GM19455 (cell line): ENCODE results near the gene CERS6.

Experiments
- ATAC-seq: cut with Tn5 transposase; IDR thresholded peaks from one replicate; pipeline ENCODE4 v1.9.1; 2021; ENCODE audit not compliant: unreplicated experiment

Gene CERS6

DNA sequence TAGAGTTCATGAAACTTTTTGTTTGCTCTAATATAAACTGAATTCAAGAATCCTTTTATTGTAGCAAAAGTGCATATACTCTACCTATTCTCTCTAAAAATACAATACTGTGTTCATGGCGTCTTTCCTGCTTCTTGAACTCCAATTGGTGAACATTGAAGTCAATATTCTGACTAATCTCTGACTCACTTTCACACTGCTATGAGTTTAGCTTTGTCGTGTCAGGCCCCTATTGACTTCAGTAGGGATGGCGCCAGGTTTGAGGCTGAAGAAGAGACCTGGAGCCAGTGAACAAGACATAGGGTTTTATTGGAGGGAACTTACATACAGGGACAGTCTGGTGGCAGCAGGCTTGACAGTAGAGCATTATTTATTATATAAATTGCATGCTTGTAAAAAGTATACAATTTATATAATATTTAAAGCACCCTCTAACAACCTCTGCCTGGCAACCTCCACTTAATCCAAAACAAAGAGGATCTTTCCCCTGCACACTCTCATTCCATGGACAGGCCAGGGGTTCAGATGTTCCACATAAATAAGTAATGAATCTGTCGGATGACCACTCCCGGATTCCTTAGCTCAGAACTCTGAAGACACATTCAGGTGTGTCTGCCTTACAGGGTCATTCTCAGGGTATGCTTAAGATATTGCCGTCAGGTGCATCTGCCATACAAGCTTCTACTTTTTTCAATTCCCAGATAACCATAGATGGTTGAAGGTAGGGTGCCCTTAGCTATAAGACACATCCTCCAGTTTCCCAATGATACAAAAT lies 141.0 kb downstream of the CERS6 start:
- no peak for ATAC-seq

DNA sequence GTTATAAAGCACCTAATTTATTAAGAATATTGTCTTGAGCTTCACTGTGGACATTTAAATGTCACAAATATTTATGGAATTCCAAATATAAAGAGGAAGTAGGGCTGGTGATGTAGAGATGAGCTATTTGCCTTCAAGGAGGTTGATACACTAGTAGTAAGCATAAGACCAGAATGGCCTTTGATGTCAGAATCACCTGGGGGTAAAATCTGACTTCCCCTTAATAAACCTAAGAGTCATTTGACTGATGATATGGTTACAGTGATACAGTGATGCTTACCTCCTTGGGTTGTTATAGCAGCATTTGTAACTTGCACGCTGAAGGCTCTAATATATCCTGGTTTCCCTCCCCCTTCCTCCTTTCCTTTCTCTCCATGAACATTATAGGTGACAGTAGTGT lies 143.7 kb downstream of the CERS6 start:
- no peak for ATAC-seq

DNA sequence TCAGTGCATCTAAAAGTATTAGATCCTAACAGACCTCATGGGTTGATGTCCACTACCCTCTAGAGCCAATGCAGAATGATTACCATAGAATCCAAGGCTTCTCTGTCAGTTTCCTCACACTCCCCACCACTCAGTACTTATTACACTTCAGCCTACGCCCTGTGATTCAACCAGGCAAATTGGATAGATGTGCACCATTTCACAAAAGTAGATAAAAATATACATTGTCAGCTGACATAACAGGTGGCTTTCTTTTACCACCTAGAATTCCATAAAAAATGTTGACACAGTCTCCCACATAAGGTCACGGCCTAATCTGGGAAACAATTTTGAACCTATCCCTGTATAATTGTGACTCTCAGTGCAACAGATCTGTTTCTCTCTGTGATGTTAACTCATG lies 144.9 kb downstream of the CERS6 start:
- ATAC-seq = no peak

DNA sequence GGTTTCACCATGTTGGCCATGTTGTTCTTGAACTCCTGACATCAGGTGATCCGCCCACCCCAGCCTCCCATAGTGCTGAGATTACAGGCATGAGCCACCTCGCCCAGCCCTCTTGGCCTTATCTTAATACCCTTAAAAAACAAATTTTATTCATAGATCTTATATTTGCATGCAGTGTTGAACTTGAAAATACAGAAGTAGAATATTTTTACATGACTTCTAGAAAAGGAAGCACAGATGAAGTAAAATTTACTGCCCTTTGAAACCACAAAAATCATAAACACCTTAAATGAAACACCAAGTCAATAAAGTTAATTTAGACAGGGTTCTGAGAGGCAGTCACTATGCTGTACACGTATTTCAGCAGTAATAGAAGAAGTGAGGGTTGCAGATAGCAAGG lies 145.7 kb downstream of the CERS6 start:
- peak; percentile 86 for ATAC-seq

DNA sequence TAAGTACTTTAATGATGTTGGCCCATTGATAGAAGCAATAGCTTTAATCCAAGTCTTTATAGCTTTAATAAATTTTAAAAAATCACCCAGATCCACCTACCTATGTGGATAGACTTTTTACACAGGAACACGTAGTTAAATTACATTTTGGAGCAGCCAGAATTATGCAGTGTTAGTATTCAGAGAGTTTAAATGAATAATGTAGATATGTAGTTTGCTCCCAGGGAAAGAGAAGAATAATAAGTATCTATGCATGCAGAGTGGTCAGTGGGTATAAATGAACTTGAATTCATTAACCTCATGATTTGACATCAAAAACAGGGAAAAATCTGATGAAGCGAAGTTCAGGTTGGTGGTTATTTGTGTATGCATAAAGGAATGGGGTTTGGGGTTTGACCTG lies 146.3 kb downstream of the CERS6 start:
- no peak for ATAC-seq

DNA sequence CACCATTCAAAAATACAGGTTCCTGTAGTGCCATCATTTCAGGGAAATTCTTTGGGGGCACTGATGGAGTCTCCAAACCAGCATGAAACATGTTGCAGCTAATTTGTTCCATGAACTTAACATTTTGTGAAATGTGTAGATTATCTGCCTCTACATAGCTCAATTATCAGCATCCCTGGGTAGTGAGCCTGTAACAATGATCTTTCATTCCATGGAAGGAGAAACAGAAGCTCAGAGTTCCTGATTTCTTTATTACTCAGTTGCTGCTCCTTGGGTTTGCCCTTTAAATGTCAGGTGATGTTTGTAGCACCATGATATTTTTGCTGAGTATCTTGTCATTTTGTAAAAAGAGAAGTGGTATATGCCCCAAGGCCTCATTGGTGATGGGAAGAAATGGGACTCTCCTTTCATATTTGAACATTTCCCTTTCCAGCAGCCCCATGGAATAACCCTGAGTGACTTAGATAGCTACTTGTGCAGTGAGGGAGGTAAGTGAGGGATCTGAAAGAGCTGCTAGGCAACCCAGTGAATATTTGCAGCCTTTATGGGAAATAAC lies 146.9 kb downstream of the CERS6 start:
- no peak for ATAC-seq

DNA sequence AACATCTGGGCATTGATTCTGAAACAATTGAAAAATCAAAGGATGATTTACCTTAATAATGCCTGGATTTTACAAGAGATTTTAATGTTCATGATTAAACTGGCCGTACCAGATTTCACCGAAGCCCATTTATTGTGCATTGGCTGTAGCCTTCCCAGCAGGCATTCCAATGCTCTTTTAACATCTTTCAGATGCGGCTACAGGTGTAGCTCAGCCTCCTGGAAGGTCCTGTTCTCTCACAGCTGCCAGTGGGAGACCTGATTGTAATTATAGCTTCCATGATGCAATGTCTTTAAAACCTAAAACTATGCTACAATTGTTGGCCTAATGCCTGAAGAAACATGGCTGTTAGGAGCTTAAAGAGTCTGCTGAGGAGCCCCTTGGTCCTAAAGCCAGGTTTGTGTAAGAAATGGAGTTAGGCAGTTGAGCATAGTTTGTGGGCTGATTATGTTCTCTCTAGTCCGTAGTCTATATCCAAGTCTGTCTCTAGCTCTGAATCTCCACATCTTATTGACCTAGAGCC lies 147.4 kb downstream of the CERS6 start:
- ATAC-seq = no peak

DNA sequence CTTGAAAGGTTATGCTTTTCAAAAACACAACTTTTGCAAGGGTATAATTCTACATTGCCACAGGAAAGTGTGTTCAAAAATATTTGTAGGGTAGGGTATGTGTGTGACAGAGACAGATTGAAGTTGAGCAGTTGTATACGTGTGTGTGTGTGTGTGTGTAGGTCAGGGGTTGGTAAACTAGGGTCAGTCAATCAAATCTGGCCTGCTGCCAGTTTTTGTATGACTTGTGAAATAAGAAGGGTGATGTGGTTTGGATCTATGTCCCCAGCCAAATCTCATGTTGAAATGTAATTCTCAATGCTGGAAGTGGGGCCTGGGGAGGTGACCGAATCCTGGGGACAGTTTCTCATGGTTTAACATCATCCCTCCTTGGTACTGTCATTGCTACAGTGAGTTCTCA lies 148.2 kb downstream of the CERS6 start:
- no peak for ATAC-seq

DNA sequence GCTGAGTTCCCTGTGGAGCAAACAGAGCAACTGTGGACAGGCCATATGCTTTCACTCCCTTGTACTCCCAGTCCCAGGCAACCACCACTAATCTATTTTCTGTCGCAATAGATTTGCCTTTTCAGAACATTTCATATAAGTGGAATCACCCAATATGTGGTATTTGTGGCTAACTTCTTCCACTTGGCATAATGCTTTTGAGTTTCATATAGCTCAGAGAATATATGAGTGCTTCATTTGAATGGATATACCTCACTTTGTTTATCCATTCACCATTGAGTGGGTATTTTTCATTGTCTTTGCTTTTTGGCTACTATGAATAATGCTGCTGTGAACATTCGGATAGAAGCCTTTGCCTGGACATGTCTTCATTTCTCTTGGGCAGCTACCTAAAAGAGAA lies 151.9 kb downstream of the CERS6 start:
- ATAC-seq = no peak

DNA sequence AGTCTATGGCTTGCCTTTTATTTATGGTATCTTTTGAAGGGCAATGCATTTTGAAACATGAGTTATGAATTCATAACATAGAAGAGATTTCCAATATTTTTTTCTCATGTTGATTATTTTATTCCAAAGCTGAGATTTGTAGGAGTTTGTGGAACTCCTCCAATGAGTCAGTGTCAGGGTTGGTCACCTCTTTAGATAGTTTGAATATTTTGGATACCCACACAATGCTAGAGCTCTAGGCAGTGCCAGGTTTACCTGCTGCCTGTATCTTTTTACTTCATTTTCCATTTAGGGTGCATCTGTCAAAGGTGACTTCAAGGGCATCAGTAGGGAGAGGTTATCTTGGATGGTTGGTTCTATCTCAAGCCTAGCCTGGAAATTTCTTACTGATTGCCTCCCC lies 152.7 kb downstream of the CERS6 start:
- no peak for ATAC-seq

DNA sequence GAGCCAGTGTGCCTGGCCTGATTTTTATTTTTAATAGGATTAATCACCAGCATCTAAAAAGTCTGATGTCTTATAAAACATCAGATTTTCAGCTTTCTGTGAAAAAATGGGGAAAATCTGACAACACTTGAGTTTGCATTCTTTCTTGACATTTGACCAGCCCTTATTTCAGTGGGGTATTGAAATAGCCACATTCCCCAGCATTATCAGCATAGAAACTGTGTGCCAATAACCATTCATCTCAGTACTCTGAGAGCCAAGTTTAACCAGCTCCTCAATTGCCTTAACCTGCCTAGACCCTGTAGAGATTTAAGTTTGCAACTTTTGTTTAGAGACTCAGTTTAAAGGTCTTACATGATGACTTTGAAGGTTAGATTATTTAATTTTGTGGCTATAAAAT lies 155.0 kb downstream of the CERS6 start:
- ATAC-seq = no peak

DNA sequence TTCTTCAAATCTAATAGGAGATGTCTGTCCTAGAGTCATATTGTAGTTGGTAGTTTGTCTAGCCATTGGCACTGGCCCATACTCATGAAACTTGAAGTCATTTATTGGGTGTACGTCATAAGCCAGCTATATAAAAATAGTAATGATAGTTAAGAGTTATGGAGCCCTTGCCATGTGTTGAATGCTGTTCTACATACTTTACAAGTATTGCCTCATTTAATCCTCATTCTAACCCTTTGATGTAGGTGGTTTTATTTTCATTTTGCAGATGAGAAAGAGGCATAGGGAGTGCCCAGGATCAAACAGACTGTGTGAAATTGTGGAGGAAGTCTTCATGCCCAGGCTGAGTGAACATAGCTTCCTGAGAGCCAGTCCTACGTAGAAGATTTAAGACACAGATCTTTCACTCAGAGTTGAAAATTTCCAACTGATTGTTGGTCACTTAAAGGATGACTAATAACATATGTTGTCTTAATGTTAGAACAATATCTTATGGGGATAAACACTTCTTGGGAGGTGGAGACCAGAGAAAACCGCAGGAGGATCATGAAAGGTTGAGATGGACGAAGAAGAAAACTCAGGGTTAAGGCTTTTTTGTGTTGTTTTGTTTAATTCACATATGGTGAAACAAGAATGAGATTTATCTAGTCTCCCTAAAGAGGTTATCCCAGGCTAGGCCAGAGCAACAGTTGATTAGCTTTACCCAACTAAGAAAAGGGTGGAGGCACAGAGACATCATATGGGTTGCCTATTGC lies 156.0 kb downstream of the CERS6 start:
- no peak for ATAC-seq

DNA sequence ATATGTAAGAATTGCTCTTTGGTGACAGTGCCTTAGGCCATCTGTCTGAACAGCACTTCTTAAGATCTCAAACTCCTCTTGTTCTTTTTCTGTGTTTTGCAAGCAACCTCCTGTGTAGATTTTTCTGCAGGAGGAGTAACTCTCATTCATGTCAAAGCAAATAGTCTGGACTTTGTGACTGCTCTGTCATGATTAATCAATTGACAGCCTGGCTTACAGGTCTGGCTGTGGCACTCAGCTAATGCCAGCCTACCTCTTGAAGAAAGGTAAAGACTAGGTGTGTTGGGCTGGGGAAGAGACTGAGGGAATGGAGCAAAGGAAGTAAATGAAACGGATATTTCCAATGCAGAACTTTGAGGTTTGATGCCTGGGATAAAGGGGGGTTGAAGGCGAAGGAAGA lies 156.6 kb downstream of the CERS6 start:
- no peak for ATAC-seq

DNA sequence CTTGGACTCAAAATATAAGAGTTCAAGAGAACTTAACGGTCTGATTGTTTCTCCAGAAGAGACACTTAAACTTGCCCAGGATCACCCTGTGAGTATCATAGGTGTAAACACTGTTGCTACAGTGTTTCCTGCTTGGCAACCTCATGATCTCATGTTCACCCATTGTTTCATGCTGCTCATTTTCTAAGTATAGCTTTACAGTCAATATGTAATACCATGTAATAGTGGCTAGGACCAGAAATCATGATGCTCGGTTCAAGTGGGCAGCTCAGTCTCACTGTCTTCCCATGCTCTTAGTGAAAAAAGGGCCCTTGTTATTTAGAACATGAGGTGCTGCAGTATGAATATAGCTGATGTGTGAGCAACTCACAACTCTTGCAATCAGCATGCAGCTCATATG lies 157.5 kb downstream of the CERS6 start:
- ATAC-seq = no peak

DNA sequence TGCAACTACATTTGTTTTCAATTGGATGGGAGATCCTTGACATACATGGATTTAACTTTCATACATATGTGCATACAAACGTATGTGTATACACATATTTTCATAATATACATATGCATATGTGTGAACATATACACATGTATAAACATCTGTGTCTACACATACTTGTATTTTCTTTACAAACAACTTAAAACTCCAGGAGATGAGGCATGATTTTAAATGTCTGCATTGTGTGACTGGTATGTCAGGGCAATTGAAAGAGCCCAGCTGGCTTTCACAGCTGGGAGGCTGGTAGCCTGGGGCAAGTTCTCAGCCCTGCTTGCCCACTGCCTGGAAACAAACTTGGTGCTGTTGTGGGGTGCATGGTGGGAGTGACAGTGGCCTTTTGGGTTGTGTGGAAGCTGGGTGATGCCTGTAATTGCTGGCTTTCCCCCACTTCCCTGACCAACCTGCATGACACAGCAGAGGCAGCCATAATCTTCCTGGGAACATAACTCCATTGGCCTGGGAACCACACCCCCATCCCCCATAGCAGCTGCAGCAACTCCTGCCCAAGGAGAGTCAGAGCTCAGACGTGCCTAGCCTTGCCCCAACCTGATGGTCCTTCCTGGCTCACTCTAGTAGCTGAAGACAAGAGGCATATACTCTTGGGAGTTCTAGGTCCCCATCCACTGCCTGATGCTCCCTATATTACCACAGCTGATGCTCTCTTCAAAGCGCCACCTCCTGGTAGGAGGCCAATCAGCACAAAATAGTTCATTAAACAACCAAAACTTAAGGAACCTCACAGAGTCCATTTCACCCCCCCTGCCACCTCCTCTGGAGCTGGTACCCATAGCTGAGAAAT lies 158.3 kb downstream of the CERS6 start:
- no peak for ATAC-seq

DNA sequence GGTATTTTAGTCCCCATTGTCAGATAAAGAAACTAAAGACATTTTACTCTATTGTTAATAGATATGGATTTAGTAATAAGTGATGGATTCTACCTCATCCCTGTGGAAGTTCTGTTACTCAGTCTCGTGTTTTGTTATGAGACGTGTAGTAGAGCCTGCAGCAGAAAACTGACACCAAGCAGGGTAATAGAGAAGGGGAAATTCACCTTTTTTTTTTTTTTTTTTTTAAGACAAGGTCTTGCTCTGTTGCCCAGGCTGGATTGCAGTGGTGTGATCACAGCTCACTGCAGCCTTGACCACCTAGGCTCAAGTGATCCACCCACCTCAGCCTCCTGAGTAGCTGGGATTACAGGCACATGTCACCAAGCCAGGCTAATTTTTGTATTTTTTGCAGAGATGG lies 164.5 kb downstream of the CERS6 start:
- ATAC-seq = no peak

DNA sequence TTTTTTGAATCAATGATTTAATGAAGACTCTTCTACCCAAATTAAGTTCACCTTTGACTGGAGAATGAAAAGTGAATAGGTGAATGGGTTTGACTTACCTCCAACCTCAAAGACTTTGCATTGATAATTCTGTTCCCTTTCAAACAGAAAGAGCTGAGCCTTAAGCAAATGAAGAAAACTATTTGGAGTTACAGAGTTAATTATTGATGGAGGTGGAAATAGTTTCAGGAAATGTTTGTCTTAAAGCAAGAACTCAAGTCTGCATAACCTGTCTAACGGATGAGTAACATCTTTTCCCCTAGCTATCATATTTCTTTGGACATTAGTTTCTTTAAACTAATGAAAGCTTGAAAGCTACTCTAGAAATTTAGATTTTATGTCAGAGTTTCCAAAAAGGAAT lies 166.5 kb downstream of the CERS6 start:
- ATAC-seq = no peak

DNA sequence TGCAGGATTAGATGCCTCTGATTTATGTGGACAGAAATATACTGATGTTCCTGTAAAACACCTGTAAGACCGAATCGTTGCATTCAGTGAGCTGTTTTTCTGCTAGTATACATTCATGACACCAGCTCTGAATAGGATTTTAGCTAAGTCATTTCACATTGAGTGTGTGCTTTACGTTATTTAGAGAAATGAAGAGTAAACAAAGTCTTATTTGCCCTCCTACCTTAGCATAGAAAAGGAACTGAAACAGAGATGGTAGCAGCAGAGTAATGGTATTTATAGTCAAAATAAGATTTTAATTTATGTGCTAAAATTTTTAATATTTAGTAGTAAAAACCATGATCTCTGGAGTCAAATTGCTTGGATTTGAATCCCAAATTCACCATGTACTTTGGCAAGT lies 168.0 kb downstream of the CERS6 start:
- no peak for ATAC-seq

DNA sequence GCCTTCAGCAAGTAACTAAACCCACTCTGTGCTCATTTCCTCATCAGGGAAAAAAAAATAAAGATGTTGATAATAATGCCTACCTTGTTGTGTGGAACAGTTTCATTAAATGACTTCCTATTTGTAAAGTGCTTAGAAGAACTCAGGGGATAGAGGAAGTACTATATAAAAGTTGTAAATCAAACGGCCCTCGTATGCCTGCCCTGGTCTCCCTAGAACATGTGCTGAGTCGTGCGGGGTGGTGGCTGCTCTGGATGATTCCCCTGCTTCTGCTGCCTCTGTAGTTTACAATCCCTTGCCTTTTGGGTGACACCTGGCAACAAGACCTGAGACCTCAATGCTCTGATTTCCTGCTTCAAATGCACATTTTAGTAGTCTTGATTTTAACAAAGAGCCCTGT lies 170.0 kb downstream of the CERS6 start:
- no peak for ATAC-seq

DNA sequence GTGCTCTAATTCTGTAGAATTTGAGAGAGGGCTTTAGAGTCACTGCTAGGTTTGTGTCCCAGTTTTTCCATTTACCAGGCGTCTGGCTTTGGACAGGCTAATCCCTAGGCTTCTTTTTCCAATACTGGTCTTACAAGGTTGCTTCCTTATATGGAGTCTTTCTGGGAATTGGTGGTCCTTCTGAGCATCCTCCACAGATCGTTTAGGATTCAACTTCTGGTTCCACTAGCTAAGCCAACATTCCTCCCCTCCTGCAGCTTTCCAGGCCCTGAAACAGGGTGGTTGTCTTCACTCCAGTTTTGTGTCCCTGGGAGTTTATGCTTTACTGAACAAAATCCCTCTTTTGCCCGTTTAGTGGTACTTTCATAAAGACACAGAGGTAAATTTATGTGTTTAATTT lies 170.6 kb downstream of the CERS6 start:
- ATAC-seq = no peak

DNA sequence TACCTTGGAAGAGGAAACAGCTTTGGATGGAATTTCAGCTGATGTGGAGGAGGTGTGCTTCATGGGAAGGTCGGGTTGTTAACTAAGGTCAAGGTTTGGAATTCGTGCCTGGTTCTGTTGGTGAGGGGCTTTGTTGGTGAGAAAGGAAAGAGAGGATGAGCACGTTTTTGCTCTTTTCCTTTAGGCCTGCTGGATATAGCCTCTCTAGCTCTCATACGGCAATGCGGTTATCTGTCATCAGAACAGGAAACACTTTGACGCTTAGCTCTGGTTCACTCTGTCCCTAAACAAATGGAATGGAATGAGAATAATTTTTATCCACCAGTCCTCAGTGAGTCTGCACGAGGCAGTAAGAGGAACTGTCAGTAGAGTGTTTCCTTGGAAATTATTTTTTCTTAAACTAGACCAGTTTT lies 176.6 kb downstream of the CERS6 start:
- no peak for ATAC-seq
